A172 (cell line): ENCODE measurements around the gene BCL2L12. TPM values are rescaled to one million over a fixed set of nuclear protein-coding genes. Genes with fewer than 3 reads are reported as not detected.

Experiments
- DNase-seq: peaks from one replicate; pipeline ENCODE4 v3.0.0-alpha.2; 2015; ENCODE audit warnings: low spot score
- total RNA-seq: library from RNA; depleted of rRNA; stranded (reverse); fragments of >200 nt; shearing (Covaris generic); gene quantifications from 2 replicates; pipeline ENCODE4 v1.2.3, GENCODE V29; 2014

Gene BCL2L12
- total RNA-seq, 1 experiment from 2014 or later, result 21.8 TPM

DNA sequence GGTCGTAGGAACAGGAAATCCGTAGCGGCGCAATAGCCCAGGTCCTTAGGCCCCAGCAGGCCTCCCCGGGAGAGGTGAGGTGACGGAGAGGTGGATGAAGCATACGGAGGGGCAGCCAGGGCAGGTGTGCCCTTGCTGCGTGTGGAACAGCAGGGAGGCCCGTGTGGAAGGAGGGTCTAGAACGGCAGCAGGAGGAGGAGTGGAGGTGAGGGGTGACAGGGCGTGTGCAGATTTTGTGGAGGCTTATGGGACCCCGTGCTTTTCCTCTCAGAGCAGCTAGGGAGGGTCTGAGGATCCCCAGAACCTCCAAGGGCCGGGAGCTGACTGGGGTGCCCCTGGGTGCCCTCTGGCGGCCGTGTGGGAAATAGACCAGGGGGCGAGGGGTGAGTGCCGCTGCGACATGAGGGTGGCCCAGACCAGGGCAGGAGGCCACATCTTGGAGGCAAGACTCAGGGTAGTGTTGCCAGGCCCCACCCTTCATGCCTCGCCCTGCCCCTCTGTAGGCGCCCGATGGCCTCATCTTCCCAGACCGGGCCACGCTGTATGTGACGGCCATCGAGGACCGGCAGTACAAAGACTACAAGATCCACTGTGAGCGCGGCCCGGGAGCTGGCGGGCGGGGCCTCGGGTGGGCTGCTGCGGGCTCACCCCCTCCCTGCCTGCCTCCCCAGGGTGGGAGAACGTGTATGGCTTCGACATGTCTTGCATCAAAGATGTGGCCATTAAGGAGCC, 18.7 kb downstream of the BCL2L12 start:
- DNase-seq, result no peak

DNA sequence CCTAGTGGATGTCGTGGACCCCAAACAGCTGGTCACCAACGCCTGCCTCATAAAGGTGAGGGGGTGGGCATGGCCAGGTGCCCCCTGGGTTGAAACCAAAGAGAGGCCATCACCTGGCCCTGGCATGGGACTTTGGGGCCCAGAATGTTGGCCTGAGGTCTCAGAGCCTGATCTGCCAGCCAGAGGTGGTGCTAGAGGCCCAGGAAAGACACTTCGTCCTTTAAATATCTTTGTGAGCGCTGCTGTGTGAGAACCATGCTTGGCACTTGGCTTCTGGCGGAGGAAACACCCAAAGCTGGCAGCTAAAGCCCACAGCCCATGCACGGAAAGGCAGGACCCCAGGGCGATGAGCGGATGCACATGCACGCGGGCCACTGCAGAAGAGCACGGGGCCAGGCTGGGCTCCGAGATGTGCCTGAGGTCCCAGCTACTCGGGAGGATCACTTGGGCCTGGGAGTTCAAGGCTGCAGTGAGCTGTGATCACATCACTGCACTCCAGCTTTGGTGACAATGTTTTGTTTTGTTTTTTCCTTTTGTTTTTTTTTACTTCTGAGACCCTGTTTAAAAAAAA, 19.3 kb downstream of the BCL2L12 start:
- no peak for DNase-seq

DNA sequence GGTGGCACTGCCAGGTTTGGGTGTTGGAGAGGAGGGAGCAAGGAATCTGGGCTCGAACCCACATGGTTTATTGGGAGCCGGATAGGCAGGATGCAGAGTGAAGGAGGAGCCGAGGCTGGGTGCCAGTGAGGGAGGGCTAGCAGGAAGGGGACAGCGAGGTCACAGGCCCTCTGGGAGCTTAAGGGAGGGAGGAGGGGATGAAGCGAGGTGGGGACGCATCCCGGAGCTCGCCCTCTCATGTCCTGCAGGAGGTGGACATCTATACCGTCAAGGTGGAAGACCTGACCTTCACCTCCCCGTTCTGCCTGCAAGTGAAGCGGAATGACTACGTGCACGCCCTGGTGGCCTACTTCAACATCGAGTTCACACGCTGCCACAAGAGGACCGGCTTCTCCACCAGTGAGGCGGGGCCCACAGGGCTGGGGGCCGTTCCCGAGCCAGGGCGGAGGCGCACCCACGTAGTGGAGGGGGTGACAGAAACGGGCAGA, 20.2 kb downstream of the BCL2L12 start:
- no peak for DNase-seq

DNA sequence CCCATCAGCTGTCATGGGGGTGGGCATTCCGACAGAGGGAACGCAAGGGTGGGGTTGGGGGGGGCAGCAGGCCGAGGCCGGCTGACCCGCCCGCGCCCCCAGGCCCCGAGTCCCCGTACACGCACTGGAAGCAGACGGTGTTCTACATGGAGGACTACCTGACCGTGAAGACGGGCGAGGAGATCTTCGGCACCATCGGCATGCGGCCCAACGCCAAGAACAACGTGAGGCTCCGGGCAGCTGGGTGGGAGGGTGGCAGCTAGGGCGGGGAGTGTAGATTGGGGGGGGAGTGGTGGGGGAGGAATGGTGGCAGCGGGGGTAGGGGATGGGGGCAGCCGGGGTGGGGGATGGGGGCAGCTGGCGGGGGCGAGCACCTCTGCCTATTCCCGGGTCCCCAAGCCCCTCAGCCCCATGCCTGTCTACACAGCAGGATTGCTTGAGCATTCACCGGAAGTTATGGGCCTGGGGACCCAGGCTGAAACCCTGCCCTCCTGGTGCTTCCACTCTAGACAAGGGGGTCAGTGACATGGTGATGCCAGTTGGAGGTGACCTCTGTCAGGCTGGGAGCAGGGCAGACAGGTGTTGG, 20.9 kb downstream of the BCL2L12 start:
- no peak for DNase-seq

DNA sequence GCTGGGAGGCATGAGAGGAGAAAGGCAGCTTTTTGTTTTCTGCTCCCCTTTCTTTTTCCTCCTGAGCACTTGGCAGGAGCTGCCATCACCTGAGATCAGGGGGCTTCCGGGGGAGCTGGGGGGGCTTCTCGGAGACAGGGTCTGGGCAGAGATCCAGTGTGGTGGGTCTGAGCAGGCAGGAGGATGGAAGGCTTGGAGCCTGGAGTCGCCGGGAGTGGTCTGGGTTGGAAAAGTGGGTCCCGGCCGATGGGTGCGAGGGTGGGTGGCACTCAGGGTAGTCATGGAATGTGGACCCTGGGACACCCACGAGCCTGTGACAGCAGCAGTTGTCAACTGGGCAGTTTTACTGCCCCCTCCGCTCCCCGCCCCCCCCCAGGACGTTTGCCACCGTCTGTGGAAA, 21.4 kb downstream of the BCL2L12 start:
- DNase-seq, result no peak

DNA sequence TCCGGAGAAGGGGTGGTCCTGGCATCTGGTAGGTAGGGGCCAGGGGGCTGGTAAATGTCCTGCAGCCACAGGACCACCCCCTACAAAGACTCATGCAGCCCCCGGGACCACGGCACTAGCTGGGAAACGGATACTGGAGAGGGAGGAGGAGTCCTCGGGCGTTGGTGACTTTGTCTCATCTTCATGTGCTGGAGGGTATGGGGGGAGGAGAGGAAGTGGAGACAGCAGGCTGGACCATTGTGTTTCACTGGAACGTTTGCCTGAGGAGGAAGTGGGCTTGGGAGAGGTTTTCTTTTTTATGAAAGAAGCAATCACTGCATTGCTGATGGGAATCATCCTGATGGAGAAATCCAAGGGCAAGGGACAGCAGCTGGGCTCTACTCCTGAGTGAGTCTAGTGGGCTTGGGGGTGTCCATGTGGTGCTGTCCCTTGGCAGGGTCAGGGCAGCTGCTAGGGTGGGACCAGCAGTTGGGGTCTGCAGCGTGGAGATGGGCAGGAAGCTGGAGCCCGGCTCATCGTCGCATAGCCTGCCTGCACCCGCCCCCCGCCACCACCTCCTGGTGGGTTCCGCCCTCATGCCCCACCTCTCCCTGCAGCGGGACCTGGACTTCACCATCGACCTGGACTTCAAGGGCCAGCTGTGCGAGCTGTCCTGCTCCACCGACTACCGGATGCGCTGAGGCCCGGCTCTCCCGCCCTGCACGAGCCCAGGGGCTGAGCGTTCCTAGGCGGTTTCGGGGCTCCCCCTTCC, 22.0 kb downstream of the BCL2L12 start:
- peak; percentile 36 for DNase-seq

DNA sequence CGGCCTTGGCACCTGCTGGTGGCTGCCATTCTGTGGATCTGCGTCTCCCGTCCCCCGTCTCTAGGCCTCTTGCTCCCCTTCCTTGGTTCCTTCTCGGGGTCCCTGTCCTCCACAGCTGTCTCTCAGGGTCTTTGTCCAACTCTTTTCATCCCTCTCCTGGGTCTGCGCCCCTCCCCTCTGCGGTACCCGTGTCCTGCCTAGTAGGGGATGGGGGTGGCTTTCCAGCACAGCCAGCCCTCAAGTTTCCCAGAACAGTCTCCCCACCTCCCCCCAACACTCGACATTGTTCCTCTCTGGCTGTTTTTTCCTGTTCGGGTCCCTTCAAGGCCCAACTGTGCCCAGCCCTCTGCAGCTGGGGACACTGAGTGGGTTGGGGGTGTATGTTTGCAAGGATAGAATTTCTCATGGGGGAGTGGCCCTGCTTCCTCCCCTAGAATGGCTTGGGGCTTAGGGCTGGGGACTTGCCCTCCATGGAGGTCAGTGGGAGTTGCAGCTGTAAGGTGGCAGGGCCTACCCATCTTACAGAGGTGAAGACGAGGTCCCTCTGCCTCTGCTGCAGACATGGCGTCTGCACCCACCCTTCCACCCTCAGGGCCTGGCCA, 22.9 kb downstream of the BCL2L12 start:
- no peak for DNase-seq

DNA sequence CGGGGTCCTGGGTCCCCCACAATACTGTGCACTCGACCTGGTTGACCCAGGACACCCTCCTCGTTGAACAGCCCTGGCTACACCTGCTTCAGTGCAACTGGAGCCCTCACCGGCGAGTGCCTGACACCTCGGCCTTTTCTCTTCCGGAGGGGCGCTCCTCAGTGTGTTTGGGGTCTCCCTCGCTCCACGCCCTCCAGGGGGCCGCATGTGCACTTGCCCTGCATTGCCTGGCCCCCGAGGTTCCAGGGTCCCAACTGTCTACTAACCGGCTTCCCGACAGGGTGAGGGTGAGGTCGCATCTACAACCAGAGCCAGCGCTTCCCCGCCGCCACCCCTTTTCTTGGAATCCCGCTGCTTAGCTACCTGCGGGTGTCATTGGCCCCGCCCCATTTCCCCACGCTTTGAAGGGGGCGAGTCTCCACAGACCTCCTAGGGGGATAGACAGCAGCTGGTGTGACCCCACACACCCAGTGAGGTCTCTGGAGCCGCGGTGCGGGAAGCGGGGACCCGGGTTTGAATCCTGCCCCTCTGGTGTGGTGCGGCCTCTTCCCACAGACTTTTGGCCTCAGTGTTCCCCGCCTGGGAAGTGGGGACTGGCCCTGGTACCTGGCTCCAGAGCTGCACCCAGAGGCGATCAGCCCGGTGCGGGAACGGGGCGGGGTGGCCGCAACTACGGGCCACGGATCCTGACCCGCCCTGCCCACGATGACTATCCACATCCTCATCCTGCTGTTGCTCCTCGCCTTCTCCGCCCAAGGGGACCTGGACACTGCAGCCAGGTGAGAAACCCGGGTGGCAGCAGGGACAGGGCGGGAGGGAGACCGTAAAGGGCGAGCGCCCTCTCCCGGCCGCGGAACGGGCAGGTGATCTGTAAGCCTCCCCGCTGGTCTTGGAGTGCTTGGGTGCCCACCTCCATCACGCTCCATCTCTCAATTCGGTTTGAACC, 23.7 kb downstream of the BCL2L12 start, which contains the start of gene ADM5:
Gene ADM5, plus strand, starts transcription at position 462 of the 946 bp plus-strand sequence. Its CDS starts 244 bp downstream, at position 706.
- no peak for DNase-seq

DNA sequence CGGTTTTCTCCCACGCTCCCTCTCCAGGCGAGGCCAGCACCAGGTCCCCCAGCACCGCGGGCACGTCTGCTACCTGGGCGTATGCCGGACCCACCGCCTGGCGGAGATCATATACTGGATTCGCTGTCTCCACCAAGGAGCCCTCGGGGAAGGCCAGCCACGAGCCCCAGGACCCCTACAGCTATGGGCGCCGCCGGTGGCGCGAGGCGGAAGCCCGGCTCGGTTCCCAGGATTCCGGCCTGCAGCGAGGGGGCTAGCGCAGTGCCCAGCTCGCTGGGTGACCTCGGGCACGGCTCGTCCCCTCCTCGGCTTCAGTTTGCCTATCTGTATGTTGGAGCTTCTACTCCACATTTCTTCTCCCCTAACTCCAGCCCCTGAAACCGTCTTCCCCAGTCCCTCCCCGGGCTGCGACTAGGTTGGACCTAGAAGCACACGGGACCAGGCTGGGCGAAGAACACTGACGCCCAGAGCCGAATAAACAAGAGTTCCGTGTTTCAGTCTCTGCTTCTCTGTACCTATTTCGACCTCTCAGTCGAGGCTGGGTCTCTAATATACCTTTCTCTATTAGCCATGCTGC, 24.4 kb downstream of the BCL2L12 start:
- no peak for DNase-seq

DNA sequence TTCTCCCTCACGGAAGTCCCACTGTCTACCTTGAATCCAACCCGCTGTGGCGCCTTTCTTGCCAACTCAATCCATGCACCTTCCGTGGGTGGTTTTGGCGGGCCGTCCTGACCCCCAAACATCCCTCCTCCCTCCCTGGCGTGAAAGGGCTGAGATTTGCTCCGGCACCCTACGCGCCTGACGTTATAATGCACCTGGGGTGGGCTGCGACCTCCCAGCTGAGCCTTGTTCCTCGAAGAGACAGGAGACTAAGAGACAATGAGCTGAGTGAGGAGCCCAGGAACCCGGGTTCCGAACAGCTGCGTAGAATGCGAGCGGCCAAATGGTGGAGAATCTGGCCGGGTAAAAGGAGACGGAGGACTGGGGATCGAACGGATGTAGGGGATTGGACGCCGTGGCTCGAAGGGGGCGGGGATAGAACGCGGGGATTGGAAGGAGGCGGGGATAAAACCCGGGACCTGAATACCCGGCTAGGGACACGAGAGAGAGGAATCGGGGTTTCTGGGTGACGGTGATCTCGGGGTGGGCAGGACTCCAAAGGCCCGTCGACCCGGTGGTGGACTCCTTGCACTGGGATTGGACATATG, 25.0 kb downstream of the BCL2L12 start, which contains the start of gene CPT1C:
Gene CPT1C, plus strand, starts transcription at position 461 of the 587 bp plus-strand sequence. CDS start 1,137 bp downstream, outside the sequence.
- DNase-seq, result no peak

DNA sequence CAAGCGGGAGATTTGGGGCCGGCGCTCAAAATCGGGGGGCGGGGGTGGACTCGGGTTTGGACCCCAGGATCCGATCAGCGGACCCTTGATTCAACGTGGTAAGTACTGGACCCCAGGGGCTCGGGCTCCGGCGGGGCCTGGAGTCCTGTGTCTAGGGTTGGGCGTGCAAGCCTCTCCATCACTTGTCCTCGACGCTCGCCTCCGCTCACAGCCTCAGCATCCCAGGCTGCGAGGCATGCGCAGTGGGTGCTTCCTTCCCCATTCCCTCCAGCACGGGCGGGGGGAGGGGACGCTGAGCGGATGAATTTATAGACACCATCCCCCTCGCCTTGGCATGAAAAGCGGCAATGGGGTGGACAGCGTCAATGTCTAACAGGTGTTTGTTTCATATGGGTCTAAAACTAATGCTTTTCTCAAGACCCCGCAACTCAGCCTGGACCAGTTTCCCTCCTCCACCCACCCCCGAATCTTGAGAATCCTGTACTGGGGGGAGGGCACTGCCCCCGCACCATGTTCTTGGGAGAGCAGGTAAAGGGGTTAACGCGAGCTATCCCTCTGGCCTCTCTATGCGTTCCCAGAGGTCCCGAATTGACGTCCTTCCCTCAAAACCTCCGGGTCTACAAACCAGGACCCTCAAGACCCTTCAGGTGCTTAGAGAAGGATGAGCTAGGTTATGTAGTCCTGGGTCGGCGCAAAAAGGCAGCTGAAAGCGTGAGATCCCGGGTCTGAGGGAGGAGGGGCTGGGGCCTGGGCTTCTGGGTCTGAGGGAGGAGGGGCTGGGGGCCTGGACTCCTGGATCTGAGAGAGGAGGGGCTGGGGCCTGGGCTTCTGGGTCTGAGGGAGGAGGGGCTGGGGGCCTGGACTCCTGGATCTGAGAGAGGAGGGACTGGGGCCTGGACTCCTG, 25.8 kb downstream of the BCL2L12 start:
- DNase-seq, result no peak

DNA sequence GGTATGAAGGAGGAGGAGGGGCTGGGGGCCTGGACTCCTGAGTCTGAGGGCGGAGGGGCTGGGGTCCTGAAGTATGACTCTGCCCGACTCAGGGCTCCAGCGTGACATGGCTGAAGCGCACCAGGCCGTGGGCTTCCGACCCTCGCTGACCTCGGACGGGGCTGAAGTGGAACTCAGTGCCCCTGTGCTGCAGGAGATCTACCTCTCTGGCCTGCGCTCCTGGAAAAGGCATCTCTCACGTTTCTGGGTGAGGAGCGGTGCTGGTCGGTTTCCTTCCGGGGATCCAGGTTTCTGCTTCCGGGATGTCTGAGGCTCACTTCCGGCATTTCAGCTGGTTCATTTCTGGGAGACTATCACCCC, 26.4 kb downstream of the BCL2L12 start:
- no peak for DNase-seq

DNA sequence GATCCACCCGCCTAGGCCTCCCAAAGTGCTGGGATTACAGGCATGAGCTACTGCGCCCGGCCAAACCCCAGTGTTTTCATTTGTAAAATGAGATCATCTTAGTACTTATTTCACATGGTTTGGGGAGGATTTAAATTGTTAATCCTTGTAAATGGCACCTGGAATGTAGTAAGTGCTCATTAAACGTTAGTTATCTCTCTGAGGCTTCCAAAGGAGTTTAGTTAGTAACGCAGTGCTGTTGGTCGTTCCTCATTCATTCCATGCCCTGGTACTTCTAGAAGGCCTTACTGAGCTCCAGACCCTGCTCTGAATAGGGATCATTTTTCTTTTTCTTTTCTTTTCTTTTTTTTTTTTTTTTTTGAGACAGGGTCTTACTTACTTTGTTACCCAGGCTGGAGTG, 30.4 kb downstream of the BCL2L12 start:
- DNase-seq, result no peak

DNA sequence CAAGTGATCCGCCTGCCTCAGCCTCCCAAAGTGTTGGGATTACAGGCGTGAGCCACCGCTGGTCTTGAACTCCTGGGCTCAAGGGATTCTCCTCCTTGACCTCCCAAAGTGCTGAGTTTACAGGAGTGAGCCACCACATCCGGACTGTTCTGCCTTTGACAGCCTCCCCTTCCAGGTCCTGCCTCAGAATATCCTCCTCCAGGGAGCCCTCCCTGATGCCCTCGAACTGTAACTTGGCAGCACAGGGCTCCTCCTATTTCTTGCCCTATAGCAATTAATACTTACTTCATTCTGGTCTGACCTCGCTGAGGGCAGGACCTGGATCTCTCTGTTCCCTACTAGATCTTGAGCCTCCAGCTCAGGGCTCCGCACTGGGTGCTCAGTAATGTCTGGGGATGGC, 31.1 kb downstream of the BCL2L12 start:
- DNase-seq, result no peak

DNA sequence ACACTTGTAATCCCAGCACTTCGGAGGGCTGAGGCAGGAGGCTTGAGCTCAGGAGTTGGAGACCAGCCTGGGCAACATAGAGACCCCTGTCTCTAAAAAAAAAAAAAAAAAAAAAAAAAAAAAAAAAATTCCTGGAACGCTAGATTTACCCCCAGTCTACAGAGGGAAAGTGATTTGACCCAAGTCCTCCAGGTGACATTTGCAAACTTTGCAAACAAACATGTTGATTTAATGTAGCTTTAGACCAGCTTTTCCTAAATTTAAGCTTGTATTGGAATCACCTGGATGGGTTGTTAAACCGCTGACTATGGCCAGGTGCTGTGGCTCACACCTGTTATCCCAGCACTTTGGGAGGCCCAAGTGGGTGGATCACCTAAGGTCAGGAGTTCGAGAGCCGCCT, 33.6 kb downstream of the BCL2L12 start:
- DNase-seq, result no peak

DNA sequence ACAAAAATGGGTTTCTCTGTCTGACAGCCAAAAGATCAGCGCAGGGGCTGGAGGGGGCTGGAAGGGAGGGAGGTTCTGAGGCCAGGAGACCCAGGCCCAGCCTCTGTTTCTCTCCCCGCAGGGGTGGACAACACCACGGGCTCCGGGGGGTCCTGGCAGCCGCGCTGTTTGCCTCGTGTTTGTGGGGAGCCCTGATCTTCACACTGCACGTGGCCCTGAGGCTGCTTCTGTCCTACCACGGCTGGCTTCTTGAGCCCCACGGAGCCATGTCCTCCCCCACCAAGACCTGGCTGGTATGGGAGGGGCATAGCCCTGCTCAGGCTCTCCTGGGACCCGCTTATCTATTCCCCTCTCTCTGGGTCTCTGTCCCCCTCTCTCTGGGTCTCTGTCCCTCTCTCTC, 34.8 kb downstream of the BCL2L12 start:
- no peak for DNase-seq

DNA sequence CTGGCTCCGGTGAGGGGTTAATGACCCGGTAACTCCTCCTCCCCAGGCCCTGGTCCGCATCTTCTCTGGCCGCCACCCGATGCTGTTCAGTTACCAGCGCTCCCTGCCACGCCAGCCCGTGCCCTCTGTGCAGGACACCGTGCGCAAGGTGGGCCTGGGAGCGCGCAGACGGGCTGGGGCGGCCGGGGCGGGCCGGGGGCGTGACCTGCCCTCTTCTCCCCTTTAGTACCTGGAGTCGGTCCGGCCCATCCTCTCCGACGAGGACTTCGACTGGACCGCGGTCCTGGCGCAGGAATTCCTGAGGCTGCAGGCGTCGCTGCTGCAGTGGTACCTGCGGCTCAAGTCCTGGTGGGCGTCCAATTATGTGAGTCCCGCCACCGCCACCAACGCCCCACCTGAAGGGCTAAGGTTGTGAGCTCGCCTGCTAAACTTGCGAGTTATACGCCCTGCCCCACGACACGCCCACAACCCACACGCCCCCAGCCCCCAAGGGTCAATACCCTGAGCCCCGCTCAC, 35.6 kb downstream of the BCL2L12 start:
- no peak for DNase-seq

DNA sequence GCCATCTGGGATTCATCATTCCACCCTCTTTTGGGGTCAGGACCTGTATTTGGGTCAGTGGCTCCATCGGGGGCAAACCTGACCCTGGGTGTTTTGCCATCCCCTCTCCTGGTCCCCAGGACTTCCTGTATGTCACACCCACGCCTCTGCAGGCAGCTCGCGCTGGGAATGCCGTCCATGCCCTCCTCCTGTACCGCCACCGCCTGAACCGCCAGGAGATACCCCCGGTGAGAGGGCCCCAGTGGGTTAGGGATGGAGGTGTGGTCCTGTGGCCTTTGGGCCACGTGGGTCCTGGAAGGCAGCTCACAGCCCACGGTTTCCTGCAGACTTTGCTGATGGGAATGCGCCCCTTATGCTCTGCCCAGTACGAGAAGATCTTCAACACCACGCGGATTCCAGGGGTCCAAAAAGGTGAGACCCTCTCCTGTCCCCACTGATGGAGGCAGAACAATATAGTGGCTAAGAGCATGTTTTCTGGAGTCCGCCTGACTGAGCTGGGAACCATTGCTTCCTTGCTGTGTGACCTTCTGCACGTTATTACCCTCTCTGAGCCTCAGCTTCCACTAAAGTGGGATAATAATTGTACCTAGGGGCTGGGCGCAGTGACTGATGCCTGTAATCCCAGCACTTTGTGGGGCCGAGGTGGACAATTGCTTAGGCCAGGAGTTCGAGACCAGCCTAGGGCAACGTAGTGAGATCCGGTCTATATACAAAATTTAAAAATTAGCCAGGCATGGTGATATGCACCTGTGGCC, 39.3 kb downstream of the BCL2L12 start:
- DNase-seq, result no peak
